ENCODE data around the gene BEST4. TPM values are rescaled to one million over a fixed set of nuclear protein-coding genes. Genes with fewer than 3 reads are reported as not detected.

Gene BEST4
- total and polyA plus RNA-seq, 2 of the 4 experiments (the other 2 are of a cell fraction) = 0.07 TPM; not detected in 1

GRCh38 chr1:44780583-44781121 is 7.3 kb downstream of the BEST4 start:
- H3K79me1 ChIP-seq (ENCODE audit: low read depth in 1 of 2, low read length in 2 of 2) = peaks cover 13 to 53% of the 10 kb centered on the region in 2 experiments; a peak in 3 of 4 replicates
- H3K23ac ChIP-seq (ENCODE audit: low read depth, low read length) = no peak overlapping the region
- no peak overlapping the region for H2AK9ac ChIP-seq (replicated peaks; ENCODE audit: low read depth, low read length, poor library complexity)
- intact Hi-C loops (cut with micrococcal nuclease) (no loop called here), in situ Hi-C loops (cut with MboI; ENCODE audit: low sequenced_read_pairs) (no loop called here), dilution Hi-C loops (cut with HindIII; ENCODE audit: low sequenced_read_pairs, unreplicated experiment) (no loop called here)
- no peak overlapping the region for H3K14ac ChIP-seq (replicated peaks; ENCODE audit: low read depth, low read length)
- peaks cover 19% of the 10 kb centered on the region for H3K9me1 ChIP-seq (ENCODE audit: insufficient read depth, low read length)
- no peak overlapping the region for H2BK20ac ChIP-seq (ENCODE audit: low read depth, low read length)
- peaks cover 51% of the 10 kb centered on the region for H4K20me1 ChIP-seq (ENCODE audit: insufficient read depth, low read length)
- BruUV-seq (replicated peaks) = no TSS peak
- ChIA-PET CTCF (interaction anchor here (0.7 to 0.8 kb wide), 2 partner anchors 13 to 20 kb away, joined by 3 read pairs; partner anchors contain the start of gene PLK3), POLR2A (ENCODE audit: unreplicated experiment) (interaction anchor here (0.6 to 1.0 kb wide), 2 partner anchors 49 to 51 kb away, joined by 3 to 4 read pairs; no protein-coding TSS in a partner anchor)
- ATAC-seq (ENCODE audit: low read depth) (no peak), DNase-seq (no peak)
- TF ChIP-seq MAFK (IDR thresholded peaks at IDR 0.05; ENCODE audit: low read depth, low read length) = no peak
- TF ChIP-seq RFX5 (IDR thresholded peaks at IDR 0.05; ENCODE audit: low read depth, low read length) = no peak
- no peak for TF ChIP-seq CEBPB (IDR thresholded peaks at IDR 0.05; ENCODE audit: low read depth, low read length)
- no peak for TF ChIP-seq POLR2A (IDR thresholded peaks at IDR 0.05; ENCODE audit: low read depth, low read length)
- no peak for TF ChIP-seq MAZ (IDR thresholded peaks at IDR 0.05; ENCODE audit: borderline replicate concordance, low read depth, low read length)
- TF ChIP-seq CTCF (conservative IDR thresholded peaks at IDR 0.05; ENCODE audit: low read depth, low read length) = no peak
- no peak for TF ChIP-seq CHD1 (IDR thresholded peaks at IDR 0.05; ENCODE audit: low read depth, low read length)
- no peak for TF ChIP-seq FOS (IDR thresholded peaks at IDR 0.05; ENCODE audit: low read depth, low read length)
- no peak for TF ChIP-seq RCOR1 (IDR thresholded peaks at IDR 0.05; ENCODE audit: insufficient replicate concordance, low read length)
- TF ChIP-seq MXI1 (IDR thresholded peaks at IDR 0.05; ENCODE audit: borderline replicate concordance, low read depth, low read length) = no peak
- no peak for TF ChIP-seq BHLHE40 (IDR thresholded peaks at IDR 0.05; ENCODE audit: low read depth, low read length)
- no peak for TF ChIP-seq USF2 (IDR thresholded peaks at IDR 0.05; ENCODE audit: low read depth, low read length)
- no peak overlapping the region for H3K56ac ChIP-seq (ENCODE audit: extremely low read depth, insufficient read depth, low read length)
- WGBS, 2 experiments (ENCODE audit: extremely low coverage in 2 of 2, insufficient read length in 1 of 2) = 97 to 100% methylated on average over 2 to 6 of the region's 14 CpGs
- H3K36me3 ChIP-seq (ENCODE audit: control insufficient read depth, insufficient read depth, low read length) = peaks cover 44% of the 10 kb centered on the region
- H2BK5ac ChIP-seq (ENCODE audit: low read depth, low read length, poor library complexity, severe bottlenecking) = no peak overlapping the region
- no peak overlapping the region for H3K27ac ChIP-seq (ENCODE audit: insufficient read depth, low read length)
- H4K5ac ChIP-seq (ENCODE audit: low read depth, low read length) = no peak overlapping the region
- H2AFZ ChIP-seq (replicated peaks; ENCODE audit: low read length, poor library complexity) = no peak overlapping the region
- H2AK5ac ChIP-seq (ENCODE audit: low read depth, low read length) = no peak overlapping the region
- peaks cover 17% of the 10 kb centered on the region for H3K4me1 ChIP-seq (ENCODE audit: control insufficient read depth, insufficient read depth, low read length)
- H3K18ac ChIP-seq (ENCODE audit: low read depth, low read length) = no peak overlapping the region
- H3K27me3 ChIP-seq (ENCODE audit: control insufficient read depth, insufficient read depth, low read length) = no peaks in the 10 kb centered on the region; the same call in 1 of the 2 replicates
- H3K4ac ChIP-seq (ENCODE audit: low read depth, low read length) = no peak overlapping the region
- H2BK120ac ChIP-seq (ENCODE audit: low read depth, low read length) = no peak overlapping the region
- no peak overlapping the region for H2BK15ac ChIP-seq (ENCODE audit: low read depth, low read length)
- no peaks in the 10 kb centered on the region for H3K9me3 ChIP-seq (ENCODE audit: control insufficient read depth, insufficient read depth, low read length)
- no peak overlapping the region for H3K9ac ChIP-seq (ENCODE audit: low read depth, low read length)
- no peak overlapping the region for H3K4me2 ChIP-seq (ENCODE audit: low read depth, low read length)
- no peak overlapping the region for H3K4me3 ChIP-seq (ENCODE audit: insufficient read depth, low read depth, low read length)
- H4K91ac ChIP-seq (ENCODE audit: insufficient read depth, low read depth, low read length) = no peak overlapping the region
- H4K8ac ChIP-seq (ENCODE audit: low read depth in 2 of 2, low read length in 2 of 2) = no peak overlapping the region
